ENCODE results near the gene SGPP1. TPM values are rescaled to one million over a fixed set of nuclear protein-coding genes. Genes with fewer than 3 reads are reported as not detected.

The SGPP1 gene
- total RNA-seq, 1 experiment from 2014 or later: 17.7 TPM

DNA sequence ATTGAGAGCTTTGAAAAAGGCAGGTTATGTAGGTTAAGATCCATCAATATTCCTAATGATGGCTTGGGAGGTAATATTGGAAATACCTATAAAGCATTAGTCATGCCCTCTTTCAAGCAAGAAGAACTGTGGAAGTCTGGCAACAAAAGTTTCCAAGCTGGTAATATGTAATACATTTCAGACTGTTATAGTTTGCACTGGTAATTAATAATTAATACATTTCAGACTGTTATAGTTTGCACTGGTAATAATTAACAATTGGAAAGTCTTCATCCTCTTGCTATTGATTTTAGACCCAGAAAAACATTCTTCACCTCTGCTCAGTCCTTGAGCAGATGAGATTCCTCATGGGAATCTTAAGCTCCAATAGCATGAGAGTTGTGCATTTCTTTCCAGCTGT, 57.2 kb downstream of the SGPP1 start:
- ChIA-PET POLR2A (no interaction called here), CTCF (no interaction called here), RAD21 (ENCODE audit: low non-redundant PET in 1 of 2, low total read pairs in 2 of 2, uncharacterized antibody in 2 of 2, unreplicated experiment in 2 of 2) (no interaction called here)
- Histone ChIP-seq H3K4me2 (ENCODE audit: low read length) (no peak overlapping the region), H3K79me2 (ENCODE audit: insufficient read depth, low read length) (no peaks in the 10 kb centered on the region), H3K9me2 (ENCODE audit: insufficient read depth) (no peaks in the 10 kb centered on the region), H3K4me1 (ENCODE audit: control insufficient read depth in 1 of 2, insufficient read depth in 2 of 2, low read length in 2 of 2) (peaks cover 0 to 6% of the 10 kb centered on the region in 2 experiments; a peak in 2 of 4 replicates), H3K9ac (ENCODE audit: low read length) (no peak overlapping the region), H2AFZ (ENCODE audit: low read depth, low read length, poor library complexity, severe bottlenecking) (no peak overlapping the region), H3K27me3 (ENCODE audit: insufficient read depth, low read length) (no peaks in the 10 kb centered on the region), H3K36me3 (ENCODE audit: control insufficient read depth in 1 of 2, insufficient read depth in 2 of 2, low read length in 2 of 2) (no peaks in the 10 kb centered on the region), H3K27ac (ENCODE audit: low read depth, low read length) (no peak overlapping the region), H3K9me3 (ENCODE audit: control insufficient read depth in 1 of 2, insufficient read depth in 1 of 2, low read depth in 1 of 2, low read length in 2 of 2) (no peaks in the 10 kb centered on the region), H3K4me3 (replicated peaks in 1 of 2; ENCODE audit: low read depth in 1 of 2, low read length in 2 of 2) (no peak overlapping the region), H4K20me1 (ENCODE audit: insufficient read depth) (no peaks in the 10 kb centered on the region)
- TF ChIP-seq EZH2phosphoT487 (IDR thresholded peaks at IDR 0.05; ENCODE audit: borderline replicate concordance) (no peak), ATF3 (IDR thresholded peaks at IDR 0.05) (no peak), CTCF (IDR thresholded peaks at IDR 0.05 in 2 of 3, conservative IDR thresholded peaks at IDR 0.05 in 1 of 3; ENCODE audit: borderline replicate concordance in 1 of 3, insufficient read depth in 1 of 3, low read depth in 2 of 3, low read length in 2 of 3) (no peak), POLR2AphosphoS5 (IDR thresholded peaks at IDR 0.05; ENCODE audit: low read depth, low read length) (no peak), JUND (IDR thresholded peaks at IDR 0.05) (no peak)
- TF ChIP-seq, protein P1, sequence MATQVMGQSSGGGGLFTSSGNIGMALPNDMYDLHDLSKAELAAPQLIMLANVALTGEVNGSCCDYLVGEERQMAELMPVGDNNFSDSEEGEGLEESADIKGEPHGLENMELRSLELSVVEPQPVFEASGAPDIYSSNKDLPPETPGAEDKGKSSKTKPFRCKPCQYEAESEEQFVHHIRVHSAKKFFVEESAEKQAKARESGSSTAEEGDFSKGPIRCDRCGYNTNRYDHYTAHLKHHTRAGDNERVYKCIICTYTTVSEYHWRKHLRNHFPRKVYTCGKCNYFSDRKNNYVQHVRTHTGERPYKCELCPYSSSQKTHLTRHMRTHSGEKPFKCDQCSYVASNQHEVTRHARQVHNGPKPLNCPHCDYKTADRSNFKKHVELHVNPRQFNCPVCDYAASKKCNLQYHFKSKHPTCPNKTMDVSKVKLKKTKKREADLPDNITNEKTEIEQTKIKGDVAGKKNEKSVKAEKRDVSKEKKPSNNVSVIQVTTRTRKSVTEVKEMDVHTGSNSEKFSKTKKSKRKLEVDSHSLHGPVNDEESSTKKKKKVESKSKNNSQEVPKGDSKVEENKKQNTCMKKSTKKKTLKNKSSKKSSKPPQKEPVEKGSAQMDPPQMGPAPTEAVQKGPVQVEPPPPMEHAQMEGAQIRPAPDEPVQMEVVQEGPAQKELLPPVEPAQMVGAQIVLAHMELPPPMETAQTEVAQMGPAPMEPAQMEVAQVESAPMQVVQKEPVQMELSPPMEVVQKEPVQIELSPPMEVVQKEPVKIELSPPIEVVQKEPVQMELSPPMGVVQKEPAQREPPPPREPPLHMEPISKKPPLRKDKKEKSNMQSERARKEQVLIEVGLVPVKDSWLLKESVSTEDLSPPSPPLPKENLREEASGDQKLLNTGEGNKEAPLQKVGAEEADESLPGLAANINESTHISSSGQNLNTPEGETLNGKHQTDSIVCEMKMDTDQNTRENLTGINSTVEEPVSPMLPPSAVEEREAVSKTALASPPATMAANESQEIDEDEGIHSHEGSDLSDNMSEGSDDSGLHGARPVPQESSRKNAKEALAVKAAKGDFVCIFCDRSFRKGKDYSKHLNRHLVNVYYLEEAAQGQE (IDR thresholded peaks at IDR 0.05; ENCODE audit: low read depth): no peak
- intact Hi-C loops (cut with micrococcal nuclease): no loop called here
- no peak for ATAC-seq
- DNase-seq (ENCODE audit: low read depth, low spot score): no peak
- no TSS peak for BruUV-seq (replicated peaks)

Data from HCT116 (cell line).